Prostate gland (tissue), 2 donors: ENCODE data around the gene CLSTN3. TPM values are rescaled to one million over a fixed set of nuclear protein-coding genes. Genes with fewer than 3 reads are reported as not detected.

ENCODE experiments used
- DNase-seq: peaks from one replicate; pipeline ENCODE4 v3.0.0-alpha.2; 2019; ENCODE audit warnings: low spot score
- H3K27ac ChIP-seq, 2 donors: fragments of 200-600 bp; sonication (generic); 2 replicates each; pipeline ENCODE4 v1.5.1; 2017 to 2019
- H3K27me3 ChIP-seq: fragments of 200-600 bp; sonication (generic); replicated peaks from 2 replicates; pipeline ENCODE4 v1.5.1; 2019; ENCODE audit not compliant: insufficient read depth
- H3K36me3 ChIP-seq, 2 donors: fragments of 200-600 bp; sonication (generic); 1 replicate in 1 of 2; 2 replicates in 1 of 2; pipeline versions ENCODE4 v1.5.1 to v1.8.1; 2017 to 2019
- H3K4me1 ChIP-seq: fragments of 200-600 bp; sonication (generic); replicated peaks from 2 replicates; pipeline ENCODE4 v1.5.1; 2019
- H3K4me3 ChIP-seq, 2 donors: fragments of 200-600 bp; sonication (generic); 2 replicates each; pipeline ENCODE4 v1.5.1; 2017 to 2019
- H3K9me3 ChIP-seq: fragments of 200-600 bp; sonication (generic); 2 replicates; pipeline ENCODE4 v1.5.1; 2017
- POLR2A ChIP-seq: fragments of 450-650 bp; IDR thresholded peaks from one replicate; pipeline ENCODE4 v1.6.1; 2016; ENCODE audit warnings: antibody characterized with exemption, mild to moderate bottlenecking
- POLR2AphosphoS5 ChIP-seq: sonication (generic); formaldehyde crosslinking; IDR thresholded peaks from one replicate; pipeline ENCODE4 v1.6.1; 2017; ENCODE audit warnings: antibody characterized with exemption
- WGBS: methylation state at CpG from one replicate; pipeline ENCODE4 v1.1.5; 2018; 5-methylcytosine and 5-hydroxymethylcytosine counted together
- intact Hi-C: fragments of 100-400 bp; cut with DNase I; formaldehyde crosslinking; loops from one replicate; pipeline ENCODE4 v1.14.2; 2022
- total RNA-seq, 2 donors: library from RNA; depleted of rRNA; stranded (reverse); fragments of >200 nt; gene quantifications; one replicate each; pipeline ENCODE4 v1.1.0, GENCODE V29; 2016
- TF ChIP-seq, protein P1 (sequence below), 4 experiments: fragments of 200-600 bp in 2 of 4; fragments of 450-650 bp in 2 of 4; sonication (generic) in 2 of 4; IDR thresholded peaks; 1 replicate in 3 of 4; 2 replicates in 1 of 4; pipeline ENCODE4 v1.5.1; 2016 to 2019; ENCODE audit warnings: antibody characterized with exemption in 4 of 4, mild to moderate bottlenecking in 2 of 4, moderate library complexity in 2 of 4

The CLSTN3 gene
- total RNA-seq, 2 donors from 2014 or later, result 7.7 to 45.7 TPM

DNA sequence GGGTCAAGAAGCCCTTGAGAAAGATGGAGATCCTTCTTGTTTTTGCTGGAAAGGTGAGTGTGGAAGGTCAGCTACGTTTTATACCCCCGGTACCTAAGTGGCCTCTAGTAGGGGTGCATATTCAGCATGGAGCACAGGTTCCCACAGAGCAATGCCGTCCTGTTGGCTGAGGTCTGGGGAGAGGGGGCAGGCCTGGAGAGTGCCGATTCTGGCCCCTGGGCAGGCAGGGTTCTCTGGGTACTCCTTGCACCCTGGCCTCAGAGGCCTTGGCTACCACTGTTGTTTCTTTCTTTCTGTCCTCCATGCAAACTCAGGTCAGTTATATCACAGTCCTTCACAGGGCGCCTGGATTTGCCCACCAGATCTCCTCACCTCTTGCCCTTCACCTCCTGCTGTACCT lies 10.0 kb upstream of the CLSTN3 start:
- DNase-seq, result no peak
- TF ChIP-seq, protein P1, sequence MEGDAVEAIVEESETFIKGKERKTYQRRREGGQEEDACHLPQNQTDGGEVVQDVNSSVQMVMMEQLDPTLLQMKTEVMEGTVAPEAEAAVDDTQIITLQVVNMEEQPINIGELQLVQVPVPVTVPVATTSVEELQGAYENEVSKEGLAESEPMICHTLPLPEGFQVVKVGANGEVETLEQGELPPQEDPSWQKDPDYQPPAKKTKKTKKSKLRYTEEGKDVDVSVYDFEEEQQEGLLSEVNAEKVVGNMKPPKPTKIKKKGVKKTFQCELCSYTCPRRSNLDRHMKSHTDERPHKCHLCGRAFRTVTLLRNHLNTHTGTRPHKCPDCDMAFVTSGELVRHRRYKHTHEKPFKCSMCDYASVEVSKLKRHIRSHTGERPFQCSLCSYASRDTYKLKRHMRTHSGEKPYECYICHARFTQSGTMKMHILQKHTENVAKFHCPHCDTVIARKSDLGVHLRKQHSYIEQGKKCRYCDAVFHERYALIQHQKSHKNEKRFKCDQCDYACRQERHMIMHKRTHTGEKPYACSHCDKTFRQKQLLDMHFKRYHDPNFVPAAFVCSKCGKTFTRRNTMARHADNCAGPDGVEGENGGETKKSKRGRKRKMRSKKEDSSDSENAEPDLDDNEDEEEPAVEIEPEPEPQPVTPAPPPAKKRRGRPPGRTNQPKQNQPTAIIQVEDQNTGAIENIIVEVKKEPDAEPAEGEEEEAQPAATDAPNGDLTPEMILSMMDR (IDR thresholded peaks at IDR 0.05), result no peak
- no peak for TF ChIP-seq POLR2AphosphoS5
- Histone ChIP-seq H3K36me3 (no peaks in the 10 kb centered on the region), H3K27ac (no peak overlapping the region), H3K27me3 (no peaks in the 10 kb centered on the region), H3K4me1 (no peaks in the 10 kb centered on the region), H3K4me3 (no peak overlapping the region), H3K9me3 (no peaks in the 10 kb centered on the region)
- intact Hi-C loops, result no loop called here
- WGBS, result 87% methylated on average over 5 of the region's 5 CpGs

- Histone ChIP-seq H3K4me3 (no peak overlapping the region), H3K9me3 (no peaks in the 10 kb centered on the region), H3K27ac (no peak overlapping the region), H3K27me3 (no peaks in the 10 kb centered on the region), H3K36me3 (no peaks in the 10 kb centered on the region), H3K4me1 (no peaks in the 10 kb centered on the region)
- TF ChIP-seq POLR2AphosphoS5 (no peak), POLR2A (no peak)
- TF ChIP-seq, protein P1 (IDR thresholded peaks at IDR 0.05), result no peak
- DNase-seq, result no peak
- 63% methylated on average over 5 of the region's 5 CpGs for WGBS
- intact Hi-C loops, result no loop called here
Measured at GRCh38 chr12:7121324-7121723, 8.8 kb upstream of the CLSTN3 start.

GRCh38 chr12:7122811-7123769 lies 7.1 kb upstream of the CLSTN3 start:
- 74% methylated on average over 7 of the region's 7 CpGs for WGBS

GRCh38 chr12:7123806-7124522 lies 6.2 kb upstream of the CLSTN3 start:
- H3K4me3 ChIP-seq, result no peak overlapping the region
- intact Hi-C loops, result no loop called here
- WGBS, result 67% methylated on average over 11 of the region's 11 CpGs
- no peak overlapping the region for H3K27ac ChIP-seq
- H3K9me3 ChIP-seq, result no peaks in the 10 kb centered on the region
- TF ChIP-seq POLR2A (no peak), POLR2AphosphoS5 (no peak)
- TF ChIP-seq, protein P1 (IDR thresholded peaks at IDR 0.05), result no peak
- H3K36me3 ChIP-seq, result no peaks in the 10 kb centered on the region
- H3K4me1 ChIP-seq, result no peaks in the 10 kb centered on the region
- no peaks in the 10 kb centered on the region for H3K27me3 ChIP-seq
- DNase-seq, result no peak

More at GRCh38 chr12:7122811-7123769, 7.1 kb upstream of the CLSTN3 start:
- no peaks in the 10 kb centered on the region for H3K9me3 ChIP-seq
- intact Hi-C loops, result no loop called here
- no peak overlapping the region for H3K4me3 ChIP-seq
- no peak overlapping the region for H3K27ac ChIP-seq
- no peaks in the 10 kb centered on the region for H3K36me3 ChIP-seq
- no peak for DNase-seq
- H3K4me1 ChIP-seq, result no peaks in the 10 kb centered on the region
- TF ChIP-seq POLR2A (no peak), POLR2AphosphoS5 (no peak)
- TF ChIP-seq, protein P1 (IDR thresholded peaks at IDR 0.05), result no peak
- no peaks in the 10 kb centered on the region for H3K27me3 ChIP-seq
